NCI-H2171 (cell line): ENCODE data around the gene IGFBP1.
"Not testable (repeated sequence)": the region's sequence is repeated elsewhere in the genome, so short reads cannot be mapped to it uniquely, and the experiment has no call there.

Source experiments
- DNase-seq: peaks from one replicate; lab custom pipeline; 2025; lab: John Stamatoyannopoulos, UW

The IGFBP1 gene

GRCh38 chr7:45938626-45939302 is 50.5 kb downstream of the IGFBP1 start:
- no peak for DNase-seq

GRCh38 chr7:45939574-45939973 is 51.3 kb downstream of the IGFBP1 start:
- no peak for DNase-seq

- DNase-seq: not testable (repeated sequence)
Observed at GRCh38 chr7:45940237-45940781, 52.0 kb downstream of the IGFBP1 start.

- DNase-seq: no peak
Observed at GRCh38 chr7:45940939-45941338, 52.7 kb downstream of the IGFBP1 start.
